ENCODE measurements around the gene SEMA4F.

SEMA4F gene

DNA sequence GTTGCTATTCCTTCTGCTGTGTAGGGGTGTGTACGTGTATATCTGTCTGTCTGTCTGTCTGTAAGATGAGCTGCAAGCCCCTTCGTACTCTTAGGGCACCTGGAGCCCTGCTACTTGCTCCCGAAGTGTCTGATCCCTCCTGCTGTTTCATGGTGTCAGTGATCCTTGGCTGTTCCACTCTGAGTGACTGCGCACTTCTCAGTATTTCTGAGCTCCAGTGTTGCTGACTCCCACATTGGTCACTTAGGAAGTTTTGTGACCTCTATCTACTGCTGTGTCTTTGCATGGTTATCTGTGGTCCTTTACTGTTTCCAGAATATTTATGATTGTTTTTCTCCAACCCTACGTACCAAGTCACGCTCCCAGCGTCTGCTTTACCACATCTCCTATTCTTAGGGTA is 16.2 kb downstream of the SEMA4F start:
- no peak for DNase-seq

DNA sequence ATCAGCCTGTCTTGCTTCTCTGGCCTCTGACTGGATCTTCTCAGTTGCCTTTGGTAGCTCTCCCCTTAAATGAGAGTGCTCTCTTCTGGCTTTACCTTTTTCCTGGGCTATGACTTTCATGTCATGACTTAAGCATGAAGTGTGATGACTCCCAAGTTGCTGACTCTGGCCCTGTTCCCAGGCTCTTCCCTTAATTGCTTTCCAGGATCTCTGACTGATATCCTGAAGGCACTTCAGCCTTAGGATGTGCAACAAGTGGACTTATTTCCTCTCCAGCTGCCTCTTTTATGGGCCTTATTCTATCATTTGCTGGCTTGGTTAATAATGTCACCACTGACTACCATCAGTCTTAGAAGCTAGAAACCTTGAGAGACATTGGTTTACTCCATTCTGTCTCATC is 17.4 kb downstream of the SEMA4F start:
- DNase-seq: no peak

DNA sequence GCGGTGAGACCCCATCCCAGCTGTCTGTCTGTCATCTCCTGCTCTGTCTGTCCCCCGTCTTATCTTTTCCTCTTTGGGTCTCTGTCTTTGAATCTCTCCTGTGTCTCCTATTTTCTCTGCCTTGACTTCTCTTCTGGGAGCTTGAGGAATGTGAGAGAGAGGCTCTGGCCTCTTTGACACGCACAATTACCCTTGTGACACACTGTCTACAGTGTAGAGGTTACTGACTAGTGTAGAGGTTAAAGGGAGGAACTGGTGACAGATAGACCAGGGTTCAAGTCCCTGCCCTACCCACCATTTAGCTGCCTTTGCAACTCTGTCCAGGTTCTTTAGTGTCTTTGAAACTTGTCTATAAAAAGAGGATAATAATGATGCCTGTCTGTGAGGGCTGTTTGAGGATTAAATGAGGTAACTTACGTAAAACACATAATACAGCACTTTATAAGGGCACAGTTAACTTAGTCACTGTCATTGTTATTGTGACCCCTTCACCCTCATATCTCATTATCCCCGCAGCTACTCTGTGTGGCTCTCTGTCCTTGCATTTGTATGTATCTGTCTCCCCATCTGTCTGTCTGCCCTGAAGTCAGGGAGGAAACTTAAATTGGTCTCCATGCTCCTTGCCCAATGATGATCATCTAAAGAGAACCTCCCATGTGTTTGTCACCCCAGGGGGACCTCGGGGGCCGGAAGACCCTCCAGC is 19.9 kb downstream of the SEMA4F start:
- DNase-seq: no peak

DNA sequence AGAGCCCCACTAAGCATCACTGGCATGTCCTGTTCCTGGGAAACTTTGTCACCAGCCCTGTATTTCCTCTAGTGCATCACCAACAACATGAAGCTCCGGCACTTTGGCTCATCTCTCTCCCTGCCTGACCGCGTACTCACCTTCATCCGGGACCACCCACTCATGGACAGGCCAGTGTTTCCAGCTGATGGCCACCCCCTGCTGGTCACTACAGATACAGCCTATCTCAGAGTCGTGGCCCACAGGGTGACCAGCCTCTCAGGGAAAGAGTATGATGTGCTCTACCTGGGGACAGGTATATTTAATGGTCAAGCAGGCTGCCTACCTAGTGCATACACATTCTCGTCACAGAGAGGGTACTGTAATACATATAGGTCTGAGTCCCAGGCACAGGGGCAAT is 21.0 kb downstream of the SEMA4F start:
- DNase-seq: no peak

DNA sequence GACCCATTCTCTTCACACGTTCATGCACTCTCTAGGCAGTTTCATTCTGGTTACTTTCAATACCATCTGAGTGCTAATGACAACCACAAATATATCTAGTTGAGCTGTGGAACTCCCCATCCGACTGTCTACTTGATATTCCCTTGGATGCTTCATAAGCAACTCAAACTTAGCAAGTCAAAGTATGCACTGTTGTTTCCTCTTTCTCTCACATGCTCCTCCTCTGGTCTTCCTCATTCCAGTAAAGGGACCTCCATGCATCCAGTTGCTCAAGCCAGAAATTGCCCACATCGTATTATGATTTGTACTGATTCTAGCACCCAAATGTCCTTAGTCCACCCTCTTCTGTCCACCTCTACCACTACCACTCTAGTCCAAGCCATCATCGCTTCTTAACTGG is 22.3 kb downstream of the SEMA4F start:
- no peak for DNase-seq

DNA sequence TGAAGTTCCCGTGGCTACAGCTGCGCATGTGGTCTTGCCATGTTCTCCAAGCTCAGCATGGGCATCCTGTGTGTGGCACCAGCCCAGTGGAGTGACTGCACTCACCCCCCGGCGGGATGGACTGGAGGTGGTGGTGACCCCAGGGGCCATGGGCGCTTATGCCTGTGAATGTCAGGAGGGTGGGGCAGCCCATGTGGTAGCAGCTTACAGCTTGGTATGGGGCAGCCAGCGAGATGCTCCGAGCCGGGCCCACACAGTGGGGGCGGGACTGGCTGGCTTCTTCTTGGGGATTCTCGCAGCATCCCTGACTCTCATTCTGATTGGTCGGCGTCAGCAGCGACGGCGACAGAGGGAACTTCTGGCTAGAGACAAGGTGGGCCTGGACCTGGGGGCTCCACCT is 25.6 kb downstream of the SEMA4F start:
- no peak for DNase-seq

DNA sequence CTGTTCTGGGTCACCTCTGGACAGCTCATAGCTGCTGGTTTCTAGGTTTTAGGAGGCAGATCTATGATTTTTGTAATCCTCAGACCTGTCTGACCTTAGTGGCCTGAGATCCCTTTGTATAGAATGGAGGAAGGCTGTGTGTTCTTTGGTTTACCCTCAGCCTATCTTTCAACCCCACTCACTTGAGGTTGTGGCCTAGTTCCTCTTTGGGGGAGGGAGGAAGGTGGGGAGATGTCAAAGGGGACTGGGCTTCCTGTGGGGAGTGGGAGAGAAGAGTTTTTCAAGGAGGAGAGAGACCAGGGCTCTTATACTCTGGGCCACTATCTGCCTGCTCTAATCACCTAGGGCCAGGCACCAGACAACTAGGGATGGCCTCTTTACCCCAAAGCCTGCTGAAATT is 28.5 kb downstream of the SEMA4F start:
- no peak for DNase-seq

DNA sequence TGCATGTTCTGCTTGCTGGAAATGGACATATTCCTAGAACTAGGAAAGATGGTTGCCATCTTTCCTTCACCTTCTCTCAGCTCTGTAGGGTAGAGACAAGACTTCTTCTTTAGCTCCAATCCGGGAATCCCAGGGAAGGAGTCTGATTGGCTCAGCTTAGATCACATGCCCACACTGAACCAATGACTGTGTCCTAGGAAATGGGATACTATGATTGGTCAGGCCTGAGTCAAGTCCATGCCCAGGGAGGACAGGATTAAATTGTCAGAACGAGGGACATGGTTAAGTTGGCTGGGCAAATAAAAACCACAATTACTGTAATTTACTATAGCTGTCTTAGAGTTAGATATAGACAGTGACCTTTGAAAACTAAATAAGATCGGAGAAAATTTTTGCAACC is 31.4 kb downstream of the SEMA4F start:
- no peak for DNase-seq

DNA sequence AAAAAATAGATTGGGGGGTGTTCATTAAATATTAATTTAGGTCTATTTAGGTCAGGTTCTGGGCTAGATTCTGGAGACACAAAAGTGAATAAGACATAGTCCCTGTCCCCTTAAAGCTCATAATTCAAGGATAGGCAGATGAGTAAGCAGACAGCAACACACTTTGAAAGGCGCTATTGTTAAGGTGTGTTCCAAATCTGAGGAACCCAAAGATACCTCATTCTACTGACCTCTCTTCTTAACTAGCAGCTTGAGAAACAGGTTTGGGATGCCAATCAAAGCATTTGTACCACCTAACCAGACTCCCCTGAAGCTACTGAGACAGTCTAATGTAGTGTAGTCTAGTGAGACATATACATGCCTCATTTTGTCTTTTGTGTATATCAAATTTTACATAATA is 34.8 kb downstream of the SEMA4F start:
- DNase-seq: no peak

DNA sequence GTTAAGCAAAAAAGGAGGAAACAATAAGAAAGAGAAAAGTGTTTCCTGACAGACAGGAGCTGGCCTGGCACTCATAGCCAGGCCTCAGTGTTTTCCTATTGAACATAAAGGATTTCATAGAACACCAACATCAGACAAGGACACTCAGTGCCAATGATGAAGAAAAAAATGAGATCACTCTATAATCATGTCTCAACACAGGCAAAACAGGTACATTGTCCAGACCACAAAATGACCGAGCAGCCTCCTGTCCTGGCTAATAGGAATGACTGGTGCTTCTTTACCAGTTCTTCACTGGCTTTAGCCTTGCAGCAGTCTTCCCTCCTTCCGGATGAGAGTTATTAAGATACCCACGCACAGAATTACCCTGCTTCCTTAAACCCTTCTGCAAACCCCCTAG is 35.6 kb downstream of the SEMA4F start:
- no peak for DNase-seq

DNA sequence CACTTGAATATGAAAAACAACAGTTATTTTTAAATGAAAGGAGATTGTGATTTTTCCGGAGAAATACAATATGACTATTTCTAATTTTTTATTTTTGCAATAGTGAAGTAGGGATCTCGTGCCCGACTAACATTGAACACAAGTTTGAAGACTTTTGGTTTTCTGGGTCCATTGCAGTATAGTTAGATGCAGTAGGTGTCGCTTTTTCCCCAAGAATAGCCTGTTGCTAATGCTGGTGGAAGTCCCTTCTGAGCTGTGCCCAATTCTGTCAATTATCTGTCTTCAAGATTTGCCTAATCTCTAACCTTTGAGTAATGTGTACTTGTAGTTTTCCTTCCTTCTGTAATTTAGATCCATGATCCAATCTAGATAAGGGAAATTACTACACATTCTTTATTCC is 36.5 kb downstream of the SEMA4F start:
- DNase-seq: no peak

DNA sequence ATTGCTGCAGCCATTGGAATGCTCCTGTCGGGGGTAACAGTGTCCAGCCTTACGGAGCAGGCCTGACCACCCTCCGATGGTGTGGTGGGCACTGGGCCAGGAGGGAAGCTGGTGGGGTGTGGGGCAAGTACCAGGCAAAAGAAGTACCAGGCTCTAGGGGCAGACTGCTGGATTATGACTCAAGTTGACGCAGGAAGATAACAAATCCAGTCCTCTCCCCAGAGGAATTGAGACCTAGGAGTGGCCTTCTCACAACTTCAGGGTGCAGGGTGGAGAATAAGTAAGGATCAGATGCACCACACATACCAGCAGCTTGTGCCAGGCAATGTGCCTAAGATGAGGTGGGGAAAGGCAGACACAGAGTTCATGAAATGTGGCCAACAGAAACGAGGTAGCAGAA is 37.9 kb downstream of the SEMA4F start:
- no peak for DNase-seq

DNA sequence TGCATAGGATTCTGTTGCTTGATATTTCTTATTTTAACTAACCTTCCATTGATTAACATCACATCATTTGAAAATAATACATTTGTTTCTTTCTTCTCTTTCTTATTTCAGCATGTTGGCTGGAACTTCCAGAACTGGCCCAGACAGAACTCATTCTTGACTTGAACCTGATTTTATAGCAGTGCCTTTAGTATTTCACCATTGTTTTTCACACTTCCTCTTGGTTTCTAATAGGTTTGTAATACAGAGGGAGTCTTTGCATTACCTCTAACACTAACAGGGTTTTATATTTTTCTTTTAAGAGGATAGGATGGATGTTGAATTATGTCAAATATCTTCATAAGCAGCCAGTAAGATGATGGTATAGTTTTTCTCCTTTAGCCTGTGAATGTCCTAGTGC is 39.2 kb downstream of the SEMA4F start:
- DNase-seq: no peak

DNA sequence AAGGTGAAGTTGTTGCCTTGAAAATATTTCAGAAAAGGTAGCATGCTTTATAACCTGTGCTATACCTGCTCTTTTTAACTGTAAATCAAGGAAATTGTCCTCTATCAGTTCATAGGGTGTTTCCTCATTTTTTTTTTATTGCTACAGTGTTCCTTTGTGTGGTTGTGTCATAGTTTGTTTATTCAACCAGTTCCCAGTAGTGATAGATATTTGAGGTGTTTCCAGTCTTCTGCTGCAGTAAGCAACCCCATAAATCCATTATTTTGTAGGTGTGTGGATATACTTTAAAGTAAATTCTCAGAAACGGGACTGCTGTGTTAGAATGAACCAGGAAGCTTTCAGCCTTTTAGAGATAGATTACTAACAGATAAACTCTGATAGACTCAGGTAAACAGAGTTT is 39.6 kb downstream of the SEMA4F start:
- no peak for DNase-seq

DNA sequence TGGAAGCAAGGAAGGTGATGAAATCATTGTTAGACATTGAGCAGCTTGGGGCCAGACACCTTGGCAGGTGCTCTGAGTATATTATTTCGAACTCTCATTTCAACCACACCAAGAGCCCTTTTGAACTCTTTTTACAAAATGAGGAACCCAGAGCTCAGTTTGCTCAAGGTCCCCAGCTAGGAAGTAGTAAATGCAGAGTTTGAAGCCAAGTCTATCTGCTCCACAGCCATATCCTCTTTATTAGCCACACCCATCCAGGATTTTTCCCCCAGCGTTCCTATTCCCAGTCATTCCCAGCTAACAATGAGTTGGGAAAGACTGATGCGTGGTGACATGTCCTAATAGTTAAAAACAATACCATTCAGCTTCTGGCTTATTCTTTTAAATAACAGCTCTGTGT is 40.2 kb downstream of the SEMA4F start:
- no peak for DNase-seq

DNA sequence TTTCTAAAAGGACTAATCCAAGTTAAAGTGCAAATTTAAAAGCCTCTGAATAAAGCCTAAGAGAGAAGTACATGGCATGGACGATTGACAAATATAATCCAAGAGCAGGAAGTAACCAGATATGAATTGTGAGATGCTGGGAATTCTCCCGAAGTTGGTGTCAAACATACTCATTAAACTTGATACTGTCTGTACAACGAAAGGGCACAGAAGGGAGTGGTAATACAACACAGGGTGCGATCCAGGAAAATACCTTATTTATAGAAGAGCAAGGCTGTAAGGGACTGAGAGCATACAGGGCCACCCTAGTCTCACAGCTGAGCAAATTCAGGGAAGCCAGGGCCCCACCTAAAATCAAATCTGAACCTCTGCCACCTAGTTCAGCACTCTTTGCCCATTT is 41.6 kb downstream of the SEMA4F start:
- no peak for DNase-seq

DNA sequence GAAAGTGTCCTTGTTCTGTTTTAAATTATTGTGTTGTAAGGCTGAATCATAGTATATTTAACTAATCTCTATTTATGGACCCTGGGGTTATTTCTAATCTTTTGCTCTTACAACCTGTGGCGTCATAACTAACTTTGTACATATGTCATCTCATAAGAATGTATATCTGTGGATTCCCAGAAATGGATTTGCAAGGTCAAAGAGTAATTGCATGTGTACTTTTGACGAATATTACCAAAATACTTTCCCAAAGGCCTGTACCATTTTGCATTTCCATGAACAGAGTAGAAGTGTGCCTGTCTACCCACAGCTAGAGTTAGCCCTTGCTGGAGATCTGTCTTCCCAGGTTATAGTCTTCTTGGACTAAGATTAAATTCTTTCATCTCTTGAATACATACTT is 42.8 kb downstream of the SEMA4F start:
- DNase-seq: no peak

DNA sequence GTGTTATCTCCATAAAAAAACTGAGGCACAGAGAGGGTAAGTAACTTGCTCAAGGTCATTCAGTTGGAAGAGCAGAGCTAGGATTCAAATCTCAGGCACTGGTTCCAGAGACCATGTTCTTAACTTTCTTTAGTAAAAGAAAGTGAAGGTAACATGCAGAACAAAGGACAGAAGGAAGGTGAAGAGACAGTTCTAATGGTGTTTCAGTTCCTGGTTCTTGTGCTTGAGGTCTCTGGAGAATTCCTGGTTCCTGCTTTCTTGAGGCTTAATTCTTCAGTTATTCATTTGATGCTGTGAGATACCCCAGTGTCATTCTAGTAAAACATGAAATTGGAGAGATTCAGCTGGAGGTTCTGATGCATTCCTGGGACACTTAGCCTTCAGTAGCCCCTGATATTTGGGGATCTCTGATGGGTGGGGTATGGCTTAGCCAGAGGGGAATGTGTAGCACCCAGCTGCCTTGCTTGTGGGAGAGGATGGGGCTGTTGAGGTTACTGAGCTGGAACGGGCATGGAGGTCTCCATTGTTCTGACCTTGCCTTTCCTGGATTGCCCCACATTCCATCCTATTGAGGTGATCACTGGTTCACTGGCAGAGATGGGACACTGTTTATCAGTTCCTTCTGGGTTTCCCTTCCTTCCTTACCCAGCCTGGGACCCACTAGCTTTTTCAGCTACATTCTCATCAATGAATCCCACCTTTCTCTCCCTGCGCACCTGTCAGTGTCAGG is 46.8 kb downstream of the SEMA4F start:
- no peak for DNase-seq

DNA sequence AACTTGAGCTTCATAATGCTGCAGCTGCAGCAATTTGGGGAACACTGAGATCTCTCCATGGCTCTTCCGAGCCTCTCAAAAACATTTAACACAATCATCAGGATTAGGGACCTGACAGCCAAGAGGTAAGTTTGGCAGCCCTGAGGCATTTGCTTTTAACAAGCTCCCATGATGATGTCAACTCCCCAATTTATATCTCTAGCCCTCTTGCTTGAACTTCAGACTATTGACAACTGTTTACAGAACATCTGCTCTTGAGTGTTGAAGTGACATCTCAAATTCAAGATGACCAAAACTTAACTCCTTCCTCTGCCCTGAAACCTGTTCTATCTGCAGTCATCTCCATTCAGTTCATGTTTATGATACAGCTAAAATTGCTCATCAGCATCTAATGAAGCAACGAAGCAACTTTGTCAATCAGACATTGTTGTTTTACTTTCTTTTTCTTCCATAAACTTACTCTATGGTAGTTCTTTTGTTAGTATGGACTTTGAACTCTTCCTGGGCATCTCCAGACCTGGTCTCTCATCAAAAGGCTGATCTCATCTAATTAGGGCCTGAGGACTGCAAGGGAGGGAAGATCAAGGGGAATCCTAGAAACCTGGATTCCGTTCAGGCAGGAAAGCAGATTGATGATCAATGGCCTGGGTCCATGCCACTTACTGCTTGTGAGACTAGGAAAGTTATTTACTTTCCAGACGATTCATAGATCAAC is 48.1 kb downstream of the SEMA4F start:
- no peak for DNase-seq

DNA sequence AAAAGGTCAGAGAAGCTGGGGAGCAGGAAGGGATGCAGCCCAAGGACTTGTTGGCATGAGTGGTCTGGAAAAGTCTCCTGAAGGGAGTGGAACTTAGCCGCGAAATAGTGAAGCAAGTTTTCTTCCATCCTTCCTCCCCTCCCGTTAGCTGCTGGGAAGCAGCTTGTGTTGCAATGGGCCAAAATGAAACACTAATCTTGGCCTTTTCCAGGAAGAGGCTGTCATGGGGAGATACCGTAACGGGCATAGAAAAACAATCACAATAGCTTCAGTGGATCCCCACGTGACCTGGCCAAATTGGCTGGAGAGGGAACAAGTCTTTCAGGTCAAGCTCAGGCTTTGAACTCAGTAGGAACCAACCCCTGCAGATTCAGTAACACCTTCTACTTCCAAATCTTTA is 49.3 kb downstream of the SEMA4F start:
- DNase-seq: no peak

DNA sequence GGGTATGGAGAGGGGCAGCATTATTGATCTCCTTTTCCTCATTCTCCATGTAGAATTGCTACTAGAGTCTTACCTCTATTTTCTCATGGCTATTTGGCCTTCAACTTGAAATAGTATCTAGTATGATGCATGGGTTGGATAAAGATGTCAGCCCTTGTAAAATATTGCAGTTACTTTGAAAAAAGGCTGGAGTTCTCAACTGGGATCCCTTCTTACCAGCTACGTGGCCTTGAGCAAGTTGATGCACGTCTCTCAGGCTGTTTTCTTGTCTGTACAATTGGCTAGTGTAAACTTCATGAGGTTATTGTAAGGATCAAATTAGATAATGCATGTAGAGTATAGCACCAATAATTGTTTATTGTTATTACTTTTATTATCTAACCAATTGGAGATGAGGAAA is 50.2 kb downstream of the SEMA4F start:
- DNase-seq: no peak

DNA sequence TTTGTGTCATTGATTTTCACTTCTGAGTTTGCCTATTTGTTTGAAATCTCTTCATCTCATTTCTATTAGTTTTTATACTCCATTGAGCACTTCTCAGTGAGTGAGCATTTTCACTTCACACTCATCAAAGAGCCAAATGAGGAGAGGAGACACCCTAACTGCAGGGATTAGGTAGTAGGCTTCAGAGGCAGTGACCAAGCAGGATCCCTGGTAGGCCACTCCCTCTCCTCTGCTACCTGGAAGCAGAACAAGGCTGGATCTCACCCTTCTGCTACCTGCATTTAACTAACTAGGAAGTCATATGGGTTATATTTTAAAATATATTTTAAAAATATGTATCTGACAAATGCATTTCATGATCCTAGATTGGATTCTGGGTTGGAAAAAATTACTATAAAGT is 52.7 kb downstream of the SEMA4F start:
- DNase-seq: no peak

DNA sequence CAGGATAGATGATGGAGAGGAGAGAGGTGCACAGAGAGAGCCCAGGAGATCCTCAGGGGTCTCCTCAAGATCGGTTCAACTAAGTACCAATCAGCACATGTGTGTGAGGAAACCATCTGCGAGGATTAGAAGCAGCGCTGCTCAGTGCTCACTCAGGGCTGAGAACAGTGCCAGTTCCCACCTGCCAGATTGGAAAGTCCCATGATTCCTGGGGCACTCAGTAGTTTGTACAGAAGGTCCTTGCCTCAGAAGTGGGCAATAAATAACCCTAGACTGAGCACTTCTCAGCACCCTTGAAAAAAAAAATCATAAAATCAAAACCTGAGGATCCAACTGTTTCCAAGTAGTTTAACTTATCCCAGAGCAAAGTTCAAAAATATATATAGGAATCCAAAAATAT is 53.8 kb downstream of the SEMA4F start:
- DNase-seq: no peak

DNA sequence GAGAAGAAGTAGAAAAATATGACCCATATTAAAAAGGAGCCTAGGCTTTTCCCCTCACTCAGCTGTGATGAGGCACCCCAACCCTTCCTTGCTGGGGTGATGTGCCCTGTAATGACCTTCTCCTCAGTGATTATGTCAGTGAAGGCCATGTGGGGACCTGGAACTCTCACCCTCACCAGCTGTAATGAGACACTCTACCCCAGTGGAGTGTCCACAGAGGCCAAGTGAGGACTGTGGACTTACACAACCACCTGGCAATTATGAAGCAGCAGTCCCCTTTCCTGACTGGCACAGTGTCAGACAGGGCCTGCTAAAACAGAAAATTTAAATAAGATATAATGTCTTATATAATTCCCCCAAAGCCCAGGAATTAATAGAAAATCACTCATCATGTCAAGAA is 54.2 kb downstream of the SEMA4F start:
- no peak for DNase-seq

Measured in activated naive CD4-positive, alpha-beta T cell (primary cell).